ENCODE measurements around the gene MYO1E.
"Not testable (repeated sequence)": the region's sequence is repeated elsewhere in the genome, so short reads cannot be mapped to it uniquely, and the experiment has no call there.

Gene MYO1E

DNA sequence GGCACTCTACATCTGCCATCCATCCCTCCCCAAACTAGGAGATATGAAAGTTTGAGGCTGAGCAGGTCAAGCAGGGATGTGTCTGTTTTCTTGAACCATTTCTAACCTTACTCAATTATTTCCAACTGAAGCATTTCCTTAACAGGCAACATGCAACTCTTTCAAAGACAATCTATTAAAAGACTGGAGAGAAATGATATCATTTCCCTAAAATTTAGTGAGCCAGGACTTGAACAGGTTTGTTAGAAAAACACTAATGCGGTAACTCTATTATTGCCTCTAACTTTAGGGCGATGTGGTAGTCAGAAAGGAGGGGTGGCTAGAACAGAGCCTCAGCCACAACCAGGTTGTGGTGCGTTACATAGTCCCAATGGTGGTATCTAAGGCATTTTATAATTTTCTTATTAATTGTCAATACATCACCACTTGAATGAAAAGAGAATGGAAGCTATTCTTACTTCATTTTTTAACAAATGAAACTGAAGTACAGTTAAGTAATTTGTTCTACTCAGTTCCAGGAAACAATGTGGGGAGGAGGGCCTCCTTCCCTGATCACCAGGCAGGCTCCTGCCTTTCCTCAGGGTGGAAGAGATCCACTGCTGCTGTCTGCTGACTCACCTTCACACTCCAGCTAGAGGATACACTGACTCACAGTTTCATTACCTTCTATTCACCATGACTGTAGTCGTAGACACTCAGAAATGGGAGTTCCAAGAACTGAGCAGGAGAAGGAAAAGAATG, 22.8 kb downstream of the MYO1E start:
- DNase-seq, result peak; percentile 81 to 95 (median 86)

DNA sequence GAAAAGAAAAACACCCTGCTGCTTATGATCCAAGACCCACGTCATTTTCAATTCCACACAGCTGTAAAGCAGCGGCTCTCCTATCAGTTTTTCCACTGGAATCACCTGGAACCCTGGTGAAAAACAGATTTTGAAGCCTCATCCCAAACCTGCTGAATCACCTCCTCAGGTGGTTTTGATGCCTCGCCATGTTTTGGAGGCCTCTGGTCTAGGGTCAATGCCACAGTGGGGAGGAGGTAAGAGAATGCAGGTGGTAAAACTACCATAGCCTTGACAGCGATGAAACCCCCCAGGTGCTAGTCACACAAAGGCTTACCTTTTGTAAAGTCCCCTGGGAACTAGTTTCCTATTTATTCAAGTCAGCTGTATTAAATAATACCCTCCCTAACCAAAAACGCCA, 24.8 kb downstream of the MYO1E start:
- no peak for DNase-seq

DNA sequence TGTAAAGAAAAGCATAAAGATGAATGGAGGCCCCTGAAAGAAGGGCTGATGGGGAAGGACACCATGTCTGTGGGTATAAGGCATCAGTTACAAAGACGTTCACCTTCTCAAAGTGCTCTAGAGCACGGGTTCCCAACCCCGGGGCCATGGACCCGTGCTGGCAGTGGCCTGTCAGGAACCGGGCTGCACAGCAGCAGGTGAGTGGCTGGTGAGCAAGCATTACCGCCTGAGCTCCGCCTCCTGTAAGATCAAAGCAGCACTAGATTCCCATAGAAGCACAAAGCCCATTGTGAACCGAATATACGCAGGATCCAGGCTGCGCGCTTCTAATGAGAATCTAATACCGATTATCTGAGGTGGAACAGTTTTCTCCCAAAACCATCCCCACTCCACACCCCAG, 25.7 kb downstream of the MYO1E start:
- DNase-seq, result no peak

DNA sequence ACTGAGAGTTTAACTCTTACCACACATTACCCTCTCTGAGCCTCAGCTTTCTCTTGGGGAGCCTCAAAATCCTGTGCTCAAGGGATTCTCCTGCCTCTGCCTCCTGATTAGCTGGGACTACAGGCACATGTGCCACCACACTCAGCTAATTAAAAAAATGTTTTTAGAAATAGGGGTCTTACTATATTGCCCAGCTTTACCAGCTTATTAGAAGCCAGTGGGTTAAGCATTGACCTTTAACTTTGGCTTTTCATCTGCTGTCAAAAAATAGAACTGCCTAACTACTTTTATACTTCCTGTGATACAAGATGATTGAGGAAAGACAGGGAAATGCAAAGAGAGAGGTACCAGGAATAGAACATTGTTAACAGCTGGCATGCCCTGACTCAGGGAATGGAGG, 27.3 kb downstream of the MYO1E start:
- no peak for DNase-seq

GRCh38 chr15:59344311-59344710, 28.4 kb downstream of the MYO1E start:
- no peak for DNase-seq

- DNase-seq, result no peak
Observed at GRCh38 chr15:59340325-59340724, 32.3 kb downstream of the MYO1E start.

DNA sequence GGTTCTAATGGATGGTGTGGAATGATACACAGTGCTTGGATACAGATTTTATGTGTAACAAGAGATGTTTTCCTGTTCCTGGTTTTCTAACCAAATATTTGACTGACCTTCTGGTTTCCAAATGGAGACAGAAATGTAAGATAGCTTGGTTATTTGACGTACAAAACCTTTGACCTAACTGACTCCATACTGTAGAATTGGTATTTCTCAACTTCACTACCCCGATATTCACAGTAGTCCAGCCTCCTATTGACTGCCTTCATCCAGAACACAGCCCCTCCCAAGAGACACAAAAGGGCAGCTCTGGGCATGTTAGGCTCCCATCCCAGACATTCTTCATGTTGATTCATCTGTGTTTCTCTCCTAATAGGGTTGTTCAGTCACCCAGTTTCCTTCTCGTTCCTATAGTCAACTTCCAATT, 33.4 kb downstream of the MYO1E start:
- no peak for DNase-seq

- DNase-seq, result no peak
Observed at GRCh38 chr15:59338414-59338813, 34.3 kb downstream of the MYO1E start.

DNA sequence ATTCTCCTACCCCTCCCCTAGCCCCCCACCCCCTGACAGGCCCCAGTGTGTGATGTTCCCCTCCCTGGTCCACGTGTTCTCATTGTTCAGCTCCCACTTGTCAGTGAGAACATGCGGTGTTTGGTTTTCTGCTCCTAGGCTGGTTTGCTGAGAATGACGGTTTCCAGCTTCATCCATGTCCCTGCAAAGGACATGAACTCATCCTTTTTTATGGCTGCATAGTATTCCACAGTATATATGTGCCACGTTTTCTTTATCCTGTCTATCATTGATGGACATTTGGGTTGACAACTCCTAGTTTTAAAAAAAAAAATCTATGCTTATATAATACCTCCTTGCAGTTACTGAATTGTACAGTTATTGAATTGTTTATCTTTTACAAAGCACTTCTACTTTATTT, 35.9 kb downstream of the MYO1E start:
- DNase-seq, result not testable (repeated sequence)

- DNase-seq, result no peak
Observed at GRCh38 chr15:59335207-59335786, 37.4 kb downstream of the MYO1E start.

- no peak for DNase-seq
Observed at GRCh38 chr15:59334076-59334415, 38.6 kb downstream of the MYO1E start.

- peak; percentile 32 to 52 (median 46) for DNase-seq
Observed at GRCh38 chr15:59333401-59334075, 39.1 kb downstream of the MYO1E start.

GRCh38 chr15:59332009-59332408, 40.7 kb downstream of the MYO1E start:
- DNase-seq, result peak in 1 of 3 donors; percentile 38

GRCh38 chr15:59330649-59331048, 42.0 kb downstream of the MYO1E start:
- no peak for DNase-seq

GRCh38 chr15:59329570-59330350, 42.9 kb downstream of the MYO1E start:
- DNase-seq, result peak in 1 of 3 donors; percentile 36

DNA sequence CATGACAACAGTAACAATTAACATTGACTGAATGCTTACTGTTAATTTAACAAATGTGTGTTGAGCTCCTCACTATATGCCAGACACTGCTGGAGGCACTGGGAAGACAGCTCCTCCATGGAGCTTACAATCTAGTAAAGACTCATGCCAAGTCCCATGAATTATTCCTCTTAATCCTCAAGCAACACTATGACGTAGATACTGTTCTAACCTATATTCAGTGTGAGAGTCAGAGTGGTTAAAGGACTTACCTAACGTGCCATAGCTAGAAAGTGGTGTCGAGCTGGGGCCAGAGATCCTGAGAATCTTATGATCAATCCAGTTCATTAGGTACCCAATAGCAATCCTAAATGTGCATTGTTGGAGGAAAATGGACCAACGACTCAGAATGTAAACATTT, 43.6 kb downstream of the MYO1E start:
- no peak for DNase-seq

GRCh38 chr15:59327942-59328341, 44.7 kb downstream of the MYO1E start:
- peak; percentile 62 to 74 (median 67) for DNase-seq

DNA sequence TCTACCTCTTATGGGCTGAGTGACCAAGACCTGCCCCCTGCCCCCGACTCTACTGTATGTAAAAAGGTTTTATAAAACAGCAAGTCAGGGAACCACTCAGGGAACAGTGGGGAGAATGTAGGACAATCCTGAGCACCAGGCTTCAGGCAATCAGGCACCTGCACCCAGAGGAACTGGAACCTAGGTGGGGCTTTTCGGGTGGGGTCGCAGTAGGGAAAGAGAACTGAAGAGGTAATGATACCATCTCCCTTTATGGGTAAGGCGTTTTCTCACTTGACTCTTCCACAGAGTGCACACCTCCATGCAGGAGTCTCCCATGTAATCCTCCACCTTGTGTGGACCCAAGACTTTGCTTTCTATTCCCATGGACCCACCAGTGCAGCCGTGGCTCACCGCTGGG, 45.8 kb downstream of the MYO1E start:
- DNase-seq, result no peak

- DNase-seq, result no peak
Observed at GRCh38 chr15:59322056-59322759, 50.5 kb downstream of the MYO1E start.

GRCh38 chr15:59321000-59321689, 51.5 kb downstream of the MYO1E start:
- no peak for DNase-seq

DNA sequence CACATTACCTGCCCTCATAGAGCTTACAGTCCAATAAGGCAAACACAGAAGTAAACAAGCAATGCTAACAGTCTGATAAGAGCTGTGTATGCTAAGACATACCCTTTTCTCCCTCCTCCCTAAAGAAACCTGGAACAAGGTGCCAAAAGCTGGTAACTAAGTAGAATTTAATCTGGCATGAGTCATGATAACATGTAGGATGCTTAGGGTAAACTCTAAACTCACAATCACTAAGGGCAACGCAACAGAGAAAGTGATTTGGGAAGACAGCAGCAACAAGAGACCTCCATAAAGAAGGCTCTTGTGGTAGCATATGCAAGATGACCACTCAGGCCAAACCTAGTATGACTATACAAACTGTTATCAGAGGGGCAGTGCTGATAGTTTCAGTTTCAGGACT, 55.5 kb downstream of the MYO1E start:
- DNase-seq, result no peak

DNA sequence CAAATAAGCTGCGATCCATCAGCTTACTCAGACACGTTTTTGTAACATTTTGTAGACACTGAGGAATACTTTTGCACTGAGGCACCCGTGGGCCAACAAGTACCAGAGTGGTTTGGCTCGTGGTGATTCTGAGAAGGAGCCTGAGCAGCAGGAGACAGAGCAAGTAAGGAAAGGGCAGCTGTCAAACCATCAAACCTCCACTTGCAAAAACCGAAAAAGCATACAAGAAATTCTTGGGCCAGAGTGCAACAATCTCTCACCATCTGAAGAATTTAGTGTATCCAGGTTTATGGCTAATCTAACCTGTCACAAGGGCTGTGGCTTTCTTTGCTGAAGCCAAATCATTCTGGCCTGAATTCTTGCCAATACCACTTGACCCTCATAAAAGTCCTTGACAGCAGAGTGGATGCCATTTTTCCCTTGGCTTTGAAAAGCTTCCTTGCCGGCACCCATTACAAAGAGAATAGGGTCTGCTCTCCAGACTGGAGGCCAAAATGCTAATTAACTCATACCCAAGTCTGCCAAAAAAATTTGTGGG, 56.7 kb downstream of the MYO1E start:
- no peak for DNase-seq

Measured in suppressor macrophage treated with lipopolysaccharide for 1 hour (primary cell).